SU-DHL-6 (cell line): ENCODE data around the gene ZMIZ1.
"Not testable (repeated sequence)": the region's sequence is repeated elsewhere in the genome, so short reads cannot be mapped to it uniquely, and the experiment has no call there.

Experiments
- EZH2phosphoT487 ChIP-seq: fragments of 200-600 bp; sonication (generic), shearing (Covaris generic); conservative IDR thresholded peaks from 2 replicates; pipeline ENCODE4 v1.6.1; 2018; ENCODE audit warnings: mild to moderate bottlenecking, antibody characterized with exemption, low read length, moderate library complexity, mixed read lengths
- TF ChIP-seq, protein P1 (sequence below): fragments of 200-600 bp; sonication (generic); IDR thresholded peaks from one replicate; pipeline ENCODE4 v1.5.1; 2017; ENCODE audit warnings: antibody characterized with exemption, mild to moderate bottlenecking, low read length, moderate library complexity; ENCODE audit not compliant: insufficient read depth, poor library complexity, severe bottlenecking

GRCh38 chr10:79036416-79036815, 32.4 kb upstream of the ZMIZ1 start:
- TF ChIP-seq, protein P1, sequence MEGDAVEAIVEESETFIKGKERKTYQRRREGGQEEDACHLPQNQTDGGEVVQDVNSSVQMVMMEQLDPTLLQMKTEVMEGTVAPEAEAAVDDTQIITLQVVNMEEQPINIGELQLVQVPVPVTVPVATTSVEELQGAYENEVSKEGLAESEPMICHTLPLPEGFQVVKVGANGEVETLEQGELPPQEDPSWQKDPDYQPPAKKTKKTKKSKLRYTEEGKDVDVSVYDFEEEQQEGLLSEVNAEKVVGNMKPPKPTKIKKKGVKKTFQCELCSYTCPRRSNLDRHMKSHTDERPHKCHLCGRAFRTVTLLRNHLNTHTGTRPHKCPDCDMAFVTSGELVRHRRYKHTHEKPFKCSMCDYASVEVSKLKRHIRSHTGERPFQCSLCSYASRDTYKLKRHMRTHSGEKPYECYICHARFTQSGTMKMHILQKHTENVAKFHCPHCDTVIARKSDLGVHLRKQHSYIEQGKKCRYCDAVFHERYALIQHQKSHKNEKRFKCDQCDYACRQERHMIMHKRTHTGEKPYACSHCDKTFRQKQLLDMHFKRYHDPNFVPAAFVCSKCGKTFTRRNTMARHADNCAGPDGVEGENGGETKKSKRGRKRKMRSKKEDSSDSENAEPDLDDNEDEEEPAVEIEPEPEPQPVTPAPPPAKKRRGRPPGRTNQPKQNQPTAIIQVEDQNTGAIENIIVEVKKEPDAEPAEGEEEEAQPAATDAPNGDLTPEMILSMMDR: not testable (repeated sequence)
- TF ChIP-seq EZH2phosphoT487: not testable (repeated sequence)
